HG03558 (cell line): ENCODE data around the gene BEST1.
"Not testable (repeated sequence)": the region's sequence is repeated elsewhere in the genome, so short reads cannot be mapped to it uniquely, and the experiment has no call there.

ENCODE experiments used
- ATAC-seq: cut with Tn5 transposase; IDR thresholded peaks from one replicate; pipeline ENCODE4 v1.9.1; 2021; ENCODE audit warnings: moderate number of reproducible peaks; ENCODE audit not compliant: unreplicated experiment; ENCODE audit errors: extremely low read depth

The BEST1 gene

DNA sequence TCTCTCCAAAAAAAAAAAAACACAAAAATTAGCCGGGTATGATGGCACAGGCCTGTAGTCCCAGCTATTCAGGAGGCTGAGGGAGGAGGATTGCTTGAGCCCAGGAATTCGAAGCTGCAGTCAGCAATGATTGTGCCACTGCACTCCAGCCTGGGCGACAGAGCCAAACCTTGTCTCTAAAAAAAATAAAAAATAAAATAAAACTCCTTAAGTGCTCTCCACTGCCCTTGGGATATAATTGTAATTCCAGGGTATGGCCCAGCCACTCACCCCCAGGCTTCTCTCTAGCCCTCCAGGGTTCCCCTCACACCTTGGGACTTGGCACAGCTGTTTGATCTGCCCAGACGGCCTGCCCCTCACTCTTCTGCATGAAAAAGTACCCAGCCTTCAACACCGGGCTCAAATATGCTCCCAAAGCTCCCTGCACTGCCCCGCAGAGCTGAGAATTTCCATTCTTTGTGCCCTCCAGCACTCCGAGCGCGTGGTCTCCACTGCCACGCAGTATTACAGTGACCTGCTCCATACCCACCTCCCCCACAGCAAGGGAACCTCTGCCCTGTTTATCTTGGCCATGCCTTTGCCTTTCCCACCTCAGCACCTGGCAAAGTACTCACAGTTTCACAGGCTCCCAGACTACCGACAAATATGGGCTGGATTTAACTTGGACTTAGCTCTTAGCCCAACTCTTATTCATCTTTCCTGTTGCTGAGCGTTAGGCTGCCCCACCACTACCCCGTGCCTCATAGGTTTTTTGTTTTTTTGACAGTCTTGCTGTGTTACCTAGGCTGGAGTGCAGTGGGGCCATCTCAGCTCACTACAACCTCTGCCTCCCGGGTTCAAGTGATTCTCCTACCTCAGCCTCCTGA, 24.8 kb downstream of the BEST1 start:
- ATAC-seq, result no peak

DNA sequence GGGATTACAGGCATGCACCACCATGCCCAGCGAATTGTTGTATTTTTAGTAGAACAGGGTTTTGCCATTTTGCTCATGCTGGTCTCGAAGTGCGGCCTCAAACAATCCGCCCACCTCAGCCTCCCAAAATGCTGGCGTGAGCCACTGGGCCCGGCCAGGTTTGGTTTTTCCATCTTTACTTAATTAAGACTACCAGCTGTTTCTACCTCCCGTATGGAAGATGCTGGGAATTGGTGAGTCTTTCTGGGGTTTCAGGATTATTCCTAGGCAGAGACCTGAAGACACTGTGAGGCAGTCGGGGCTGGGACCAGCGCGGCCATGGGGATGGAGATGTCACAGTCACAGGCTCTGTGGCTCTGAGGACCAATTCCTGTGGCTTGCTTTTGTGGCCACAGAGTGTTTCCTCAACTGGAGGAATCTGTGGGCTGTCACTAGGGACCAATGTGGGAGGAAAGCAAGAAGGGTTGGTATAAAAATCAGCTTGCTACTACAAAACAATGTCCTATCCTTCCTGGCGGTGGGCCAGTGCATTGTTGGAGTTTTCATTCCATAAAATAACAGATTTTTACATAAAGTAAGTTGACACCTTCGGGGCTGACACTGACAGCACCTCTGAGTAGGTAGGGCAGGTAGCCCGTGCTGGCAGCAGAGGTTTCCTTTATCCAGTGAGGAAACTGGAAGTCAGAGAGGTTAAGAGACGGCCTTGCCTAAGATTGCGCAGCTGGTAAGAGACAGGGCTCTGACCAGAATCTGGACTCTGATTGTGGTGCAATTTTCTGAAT, 25.7 kb downstream of the BEST1 start:
- no peak for ATAC-seq

DNA sequence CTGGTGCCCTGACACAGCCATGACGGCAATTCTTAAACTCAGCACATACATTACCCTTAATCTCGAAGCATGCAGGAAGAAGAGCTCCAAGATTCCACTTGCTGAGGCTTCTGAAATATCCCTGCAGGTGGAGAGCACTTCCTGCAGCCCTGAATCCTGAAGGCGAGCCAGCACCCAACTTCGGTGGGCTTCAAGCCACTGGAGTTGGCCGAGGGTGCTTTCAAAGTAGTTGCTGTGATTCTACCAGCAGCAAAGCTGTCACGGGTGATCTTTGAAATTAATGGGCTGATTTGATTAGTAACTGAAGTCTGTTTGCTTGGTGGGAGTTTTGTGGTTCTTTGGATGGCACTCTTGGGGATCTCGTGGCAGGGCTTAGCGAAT, 26.3 kb downstream of the BEST1 start:
- no peak for ATAC-seq

DNA sequence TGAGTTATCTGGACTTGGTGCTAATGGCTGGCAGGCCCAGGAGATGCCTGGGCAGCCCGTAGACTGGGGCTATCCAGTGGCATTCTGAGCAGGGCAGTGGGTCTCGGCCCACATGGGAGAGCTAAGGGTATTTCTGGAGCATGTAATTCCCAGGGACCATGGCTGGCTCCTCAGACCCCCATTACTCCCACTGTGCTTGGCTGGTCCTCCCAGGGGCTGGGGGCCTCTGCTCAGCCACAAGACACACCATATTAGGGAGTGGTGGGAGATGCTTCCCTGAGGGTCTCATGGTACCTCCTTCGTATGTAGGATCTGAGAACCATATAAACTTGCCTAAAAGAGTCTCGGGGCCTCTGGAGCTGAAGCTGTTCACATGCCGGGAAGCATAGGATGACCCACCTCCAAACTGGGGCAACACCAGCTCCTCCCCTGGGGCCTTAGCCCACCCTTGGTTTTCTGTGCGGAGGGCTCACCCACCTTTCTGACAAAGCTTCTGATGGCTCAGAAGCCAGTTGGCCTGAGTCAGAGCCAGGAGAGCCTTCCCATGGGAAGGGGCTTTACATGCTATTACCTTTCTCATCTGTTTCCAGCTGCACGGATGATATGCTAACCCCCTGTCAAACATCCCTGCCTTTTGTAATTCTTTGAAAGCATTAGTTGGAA, 26.8 kb downstream of the BEST1 start:
- no peak for ATAC-seq

DNA sequence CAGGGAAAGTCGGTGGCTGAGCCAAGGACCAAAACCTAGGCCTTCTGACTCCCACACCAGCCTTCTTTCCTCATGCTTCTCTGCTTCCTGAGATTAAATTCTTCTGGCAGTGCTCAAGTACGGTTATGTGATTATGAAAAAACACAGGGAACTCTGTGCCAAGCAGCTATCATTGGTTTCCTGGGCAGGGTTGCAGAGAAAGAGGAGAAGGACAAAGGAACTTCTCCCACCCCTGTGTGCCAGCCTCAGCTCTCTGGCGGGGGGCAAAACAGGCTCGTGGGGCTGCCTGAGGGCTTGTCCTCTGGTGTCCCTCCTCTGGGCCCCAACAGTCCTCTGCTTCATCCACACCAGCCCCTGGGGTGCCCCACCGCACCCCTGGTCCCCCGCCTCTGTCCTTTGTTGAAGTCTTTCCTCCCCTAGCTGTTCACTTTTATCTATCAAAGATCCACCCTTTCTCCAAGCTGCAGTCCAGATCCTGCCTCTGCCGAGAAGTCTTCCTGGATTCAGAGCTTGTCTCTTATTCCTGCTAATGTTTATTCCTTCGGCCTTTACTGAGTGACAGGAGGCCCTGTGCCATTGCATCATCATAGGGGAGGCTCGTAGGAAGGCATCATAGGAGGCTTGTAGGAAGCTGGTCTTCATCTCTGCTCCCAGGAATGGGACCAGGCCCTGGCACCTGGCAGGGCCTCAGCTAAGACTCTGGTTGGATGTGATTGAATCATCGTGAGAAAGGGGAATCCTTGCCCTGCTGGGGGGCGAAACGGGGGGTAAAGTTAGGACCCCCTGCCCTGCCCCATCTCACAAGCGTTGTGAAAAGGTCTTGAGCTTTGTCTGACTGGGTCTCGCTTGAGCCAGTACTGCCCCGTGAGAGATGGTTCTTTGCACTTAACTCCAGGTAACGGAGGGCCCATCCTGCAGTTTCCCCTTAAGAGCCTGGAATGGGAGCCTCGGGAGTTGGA, 28.8 kb downstream of the BEST1 start:
- ATAC-seq, result no peak

DNA sequence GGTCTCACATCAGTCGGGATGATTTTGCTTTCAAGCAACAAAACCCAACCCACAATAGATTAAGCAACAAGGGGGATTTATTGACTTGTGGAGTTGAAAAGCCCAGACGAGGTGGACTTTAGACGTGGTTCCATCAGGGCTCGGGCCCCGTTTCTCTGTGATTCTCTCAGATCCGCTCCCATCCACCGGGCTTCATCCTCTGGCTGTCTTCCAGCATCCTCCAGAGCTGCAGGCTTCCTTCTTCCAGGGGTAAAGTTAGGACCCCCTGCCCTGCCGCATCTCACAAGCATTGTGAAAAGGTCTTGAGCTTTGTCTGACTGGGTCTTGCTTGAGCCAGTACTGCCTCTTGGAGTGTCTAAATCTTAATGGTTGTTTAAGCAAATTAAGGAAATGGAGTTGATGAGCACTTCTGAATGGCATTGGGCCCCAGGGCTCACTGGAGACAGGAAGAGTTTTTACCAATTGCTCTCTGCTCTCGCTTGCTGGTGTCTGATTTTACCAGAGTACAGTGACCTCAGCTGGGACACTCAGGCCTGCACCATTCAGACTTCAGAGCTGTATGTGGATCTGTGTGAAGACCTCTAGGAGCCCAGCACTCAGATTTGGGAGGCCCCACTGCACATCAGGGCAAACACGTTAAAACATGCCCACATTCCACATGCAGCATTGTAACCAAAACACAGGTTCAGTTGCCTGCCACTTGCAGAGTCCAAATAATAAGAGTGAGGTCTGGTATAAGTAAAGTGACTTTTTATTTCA, 30.8 kb downstream of the BEST1 start:
- ATAC-seq, result no peak

DNA sequence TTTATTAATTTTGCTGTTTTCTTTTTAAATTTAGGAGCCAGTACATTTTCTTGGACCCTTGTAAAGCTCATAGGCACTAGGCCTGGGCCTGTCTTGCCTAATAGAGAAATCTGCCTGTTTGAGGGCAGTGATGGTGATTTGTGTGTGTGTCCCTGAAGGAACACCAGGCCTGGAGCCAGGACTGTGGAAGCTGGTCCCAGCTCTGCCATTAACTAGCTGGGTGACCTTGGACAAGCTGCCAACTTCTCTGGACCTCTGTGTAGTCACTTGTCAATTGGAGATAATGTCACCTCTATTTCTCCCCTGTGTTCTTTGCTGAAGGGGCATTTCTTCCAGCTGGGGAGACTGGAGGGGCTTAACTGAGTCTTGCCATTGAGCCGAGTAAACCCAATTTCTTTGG, 33.3 kb downstream of the BEST1 start:
- ATAC-seq, result no peak

DNA sequence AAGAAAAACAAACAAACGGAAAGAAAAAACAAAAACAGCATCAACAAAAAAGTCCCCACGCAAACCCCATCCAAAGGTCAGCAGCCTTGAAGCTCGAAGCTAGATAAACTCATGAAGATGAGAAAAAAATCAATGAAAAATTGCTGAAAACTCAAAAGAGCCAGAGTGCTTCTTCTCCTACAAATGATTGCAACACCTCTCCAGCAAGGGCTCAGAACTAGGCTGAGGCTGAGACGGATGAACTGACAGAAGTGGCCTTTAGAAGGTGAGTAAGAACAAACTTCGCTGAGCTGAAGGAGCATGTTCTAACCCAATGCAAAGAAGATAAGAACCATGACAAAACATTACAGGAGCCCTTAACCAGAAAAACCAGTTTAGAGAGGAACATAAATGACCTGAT, 35.7 kb downstream of the BEST1 start:
- ATAC-seq, result no peak

DNA sequence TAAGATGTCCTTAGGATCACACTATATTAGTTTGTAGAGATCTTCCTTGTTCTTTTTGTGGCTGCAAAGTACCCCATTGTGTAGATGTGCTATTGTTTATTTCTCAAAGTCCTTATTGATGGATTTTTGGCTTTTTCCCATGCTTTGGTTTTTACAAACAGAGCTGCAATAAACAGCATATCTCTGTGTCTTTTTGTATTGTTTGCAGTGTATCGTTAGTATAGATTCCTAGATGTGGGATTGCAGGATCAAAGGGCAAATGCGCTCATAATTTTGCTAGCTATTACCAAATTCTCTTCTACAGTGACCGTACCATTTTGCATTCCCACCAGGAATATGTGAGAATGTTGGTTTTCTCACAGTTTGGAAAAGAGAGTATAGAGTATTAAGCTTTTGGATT, 44.8 kb downstream of the BEST1 start:
- ATAC-seq, result no peak

DNA sequence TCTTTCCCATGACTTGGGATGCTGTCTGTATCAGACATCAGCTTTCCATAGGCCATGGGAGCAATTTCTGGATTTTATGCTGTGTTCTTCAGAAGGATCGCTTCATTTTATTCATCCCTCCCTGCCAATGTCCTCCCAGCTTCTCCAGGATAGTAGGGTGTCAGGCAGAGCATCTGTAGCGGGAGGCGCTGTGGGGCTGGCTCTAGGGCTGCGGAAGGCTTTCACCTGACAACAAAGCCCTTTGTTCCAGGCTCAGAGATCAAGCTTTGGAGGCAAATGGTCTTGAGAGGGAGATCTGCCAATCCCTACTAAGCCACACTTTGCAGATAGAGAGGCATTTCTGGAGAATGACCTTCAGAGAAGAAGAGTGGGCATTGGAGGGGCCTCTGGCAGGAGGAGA, 46.8 kb downstream of the BEST1 start:
- ATAC-seq, result no peak

DNA sequence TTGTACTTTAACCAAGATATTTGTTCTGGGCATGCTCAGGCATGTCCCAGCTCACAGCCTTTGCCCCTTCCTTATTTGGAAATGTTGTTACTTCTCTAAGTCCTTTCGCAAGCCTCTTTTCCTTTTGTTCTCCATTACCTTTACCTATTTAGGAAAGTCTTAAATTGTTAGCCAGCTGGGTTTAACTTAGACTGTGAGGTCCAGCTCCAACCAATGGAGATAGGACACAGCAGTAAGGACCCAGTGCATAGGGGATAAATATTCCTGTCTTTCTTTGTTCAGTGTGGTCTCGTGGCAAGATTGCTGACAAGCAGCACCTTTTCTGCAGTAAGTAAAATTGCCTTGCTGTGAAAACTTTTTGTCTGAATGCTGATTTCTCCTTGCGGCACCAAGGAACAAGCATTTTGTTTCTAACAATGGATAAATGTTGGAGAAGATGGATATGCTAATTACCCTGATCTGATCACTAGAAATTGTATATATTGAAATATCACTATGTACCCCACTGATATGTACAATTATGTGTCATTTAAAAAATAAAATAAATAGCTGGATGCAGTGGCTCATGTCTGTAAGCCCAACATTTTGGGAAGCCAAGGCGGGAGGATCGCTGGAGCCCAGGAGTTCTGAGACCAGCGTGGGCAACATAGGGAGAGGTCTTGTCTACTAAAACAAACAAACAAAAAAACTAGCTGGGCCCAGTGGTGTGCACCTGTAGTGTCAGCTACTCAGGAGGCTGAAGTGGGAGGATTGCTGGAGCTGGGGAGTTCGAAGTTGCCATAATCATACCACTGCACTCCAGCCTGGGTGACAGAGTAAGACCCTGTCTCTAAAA, 49.2 kb downstream of the BEST1 start:
- ATAC-seq, result no peak

DNA sequence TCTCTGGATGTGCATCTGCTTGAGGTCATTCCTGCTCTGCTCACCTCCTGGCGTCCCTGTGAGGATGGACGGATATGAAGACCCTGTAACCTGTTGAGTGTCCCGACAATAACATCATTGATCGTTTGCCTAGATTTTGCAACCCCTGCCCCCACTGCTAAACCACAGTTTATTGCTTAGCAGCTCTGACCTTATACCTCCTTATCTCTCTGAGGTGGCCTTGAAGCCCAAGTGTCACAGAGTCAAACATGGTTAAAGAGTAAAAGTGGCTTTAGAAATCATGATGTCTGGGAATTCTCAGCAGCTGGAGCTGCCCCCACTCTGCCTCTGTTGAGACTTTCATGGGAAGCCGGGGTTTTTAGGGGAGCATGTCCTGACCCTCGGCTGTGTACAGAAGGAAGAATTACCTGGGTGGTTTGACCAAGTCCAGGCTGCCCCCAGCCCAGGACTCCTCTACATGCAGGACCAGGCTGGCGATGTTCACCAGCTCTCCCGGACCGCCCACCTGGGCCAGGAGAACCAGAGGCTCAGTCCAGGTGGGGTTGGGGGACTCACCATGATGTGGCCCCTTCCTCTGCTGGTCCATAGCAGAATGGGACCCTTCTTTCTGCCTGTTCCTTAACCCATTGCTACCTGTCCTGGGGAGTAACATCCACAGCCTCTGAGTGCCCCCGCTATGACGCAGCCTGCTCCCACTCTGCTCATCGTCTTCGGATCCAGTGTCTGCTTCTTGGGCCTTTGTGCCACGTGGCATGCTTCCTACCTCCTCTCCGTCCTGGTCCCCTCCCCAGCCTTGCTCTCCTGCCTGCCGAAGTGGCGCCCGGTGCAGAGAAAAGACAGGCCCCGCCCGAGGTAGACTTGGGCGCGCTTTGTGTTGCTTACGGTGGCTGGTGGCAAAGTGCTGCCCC, 50.6 kb downstream of the BEST1 start:
- ATAC-seq, result no peak

DNA sequence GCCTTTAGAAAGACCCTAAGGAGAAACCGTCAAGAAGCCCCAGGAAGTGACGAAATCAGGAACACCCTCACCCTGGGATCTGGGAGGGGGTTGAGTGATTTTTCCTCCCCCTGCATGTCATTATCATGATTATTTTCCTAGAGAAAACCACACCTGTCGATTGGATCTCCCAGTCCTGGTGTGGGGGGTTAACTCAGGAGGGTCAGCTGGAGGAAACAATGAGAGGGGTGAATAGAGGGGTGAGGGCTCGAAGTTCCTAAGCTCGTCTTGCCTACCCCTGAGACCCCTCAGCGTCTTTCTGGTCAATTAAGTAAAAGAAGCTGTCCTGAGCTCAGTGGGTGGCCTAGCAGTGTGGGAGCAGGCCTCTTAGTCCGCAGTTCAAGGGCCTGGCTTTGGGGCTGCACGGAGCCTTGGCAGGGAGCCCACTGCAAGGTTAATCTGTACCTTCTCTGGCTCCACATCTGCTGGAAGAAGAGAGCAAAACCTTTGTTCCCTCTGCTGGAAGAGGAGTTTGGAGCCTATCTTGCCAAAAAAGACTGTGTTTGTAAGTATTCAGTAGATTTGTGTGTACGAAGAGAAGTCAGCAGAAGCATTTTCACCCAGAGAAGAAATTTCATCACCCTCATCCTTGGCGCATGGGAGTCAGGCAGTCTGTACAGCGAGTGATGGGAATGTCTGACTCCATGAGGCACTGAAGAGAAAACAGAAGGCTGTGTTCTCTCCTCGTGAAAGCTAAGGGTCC, 51.5 kb downstream of the BEST1 start:
- no peak for ATAC-seq

DNA sequence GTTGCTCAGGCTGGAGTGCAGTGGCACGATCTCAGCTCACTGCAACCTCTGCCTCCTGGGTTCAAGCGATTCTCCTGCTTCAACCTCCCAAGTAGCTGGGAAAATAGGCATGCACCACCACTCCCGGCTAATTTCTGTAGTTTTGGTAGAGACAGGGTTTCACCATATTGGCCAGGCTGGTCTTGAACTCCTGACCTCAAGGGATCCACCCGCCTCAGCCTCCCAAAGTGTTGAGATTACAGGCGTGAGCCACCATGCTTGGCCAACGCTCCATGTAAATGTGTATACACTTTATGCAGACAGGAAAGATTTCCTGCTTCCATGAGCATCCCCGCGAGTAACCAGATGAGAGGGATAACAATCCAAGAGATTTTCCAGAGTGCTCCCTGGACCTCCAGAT, 52.1 kb downstream of the BEST1 start:
- not testable (repeated sequence) for ATAC-seq

DNA sequence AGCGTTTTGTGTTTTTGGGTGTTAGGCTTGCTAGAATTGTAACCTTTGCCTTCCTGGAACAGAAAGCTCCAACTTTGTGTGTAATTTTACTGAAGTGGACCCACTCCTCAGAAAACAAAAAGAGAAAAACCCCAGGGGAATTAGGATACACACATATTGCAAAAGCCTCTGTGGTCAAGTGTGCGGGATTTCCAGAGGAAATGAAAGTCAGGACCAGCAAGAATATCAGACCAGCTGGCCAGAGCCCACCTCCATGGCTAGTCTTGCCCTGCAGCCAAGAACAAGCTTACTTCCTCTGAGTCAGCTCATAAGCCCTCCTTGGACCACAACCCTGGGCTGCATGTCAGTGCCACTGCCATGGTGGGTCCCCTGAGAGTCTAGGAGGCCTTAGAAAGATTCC, 54.3 kb downstream of the BEST1 start:
- ATAC-seq, result no peak

DNA sequence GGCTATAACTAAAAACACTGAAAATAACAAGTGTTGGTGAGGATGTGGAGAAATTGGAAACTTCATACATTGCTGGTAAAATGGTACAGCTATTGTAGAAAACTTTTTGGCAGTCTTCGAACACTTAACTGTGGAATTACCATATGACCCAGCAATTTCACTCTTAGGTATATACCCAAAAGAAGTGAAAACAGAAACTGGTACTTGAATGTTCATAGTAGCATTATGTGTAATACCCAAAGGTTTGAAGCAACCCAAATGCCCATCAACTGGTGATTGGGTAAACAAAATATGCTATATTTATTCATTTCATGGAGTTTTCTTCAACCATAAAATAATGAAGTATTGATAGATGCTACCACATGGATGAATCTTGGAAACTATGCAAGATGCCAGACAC, 58.0 kb downstream of the BEST1 start:
- ATAC-seq, result no peak
